K562 (cell line): ENCODE data around the gene DND1. TPM values are rescaled to one million over a fixed set of nuclear protein-coding genes. Genes with fewer than 3 reads are reported as not detected.
A peak's percentile ranks its signal among the peaks of the same experiment; 100 is the strongest.

Experiments
- ATAC-seq: fragments of 200-7000 bp; cut with Tn5 transposase; 3 replicates; pipeline ENCODE4 v1.9.1; 2020; ENCODE audit warnings: moderate library complexity
- BruUV-seq: library from RNA; stranded (reverse); fragments of 400-500 nt; replicated peaks from 2 replicates; lab custom pipeline; 2021; lab: Mats Ljungman, UMichigan
- CTCF ChIA-PET: fragments of 300-600 bp; formaldehyde crosslinking; extraction: SDS; loops from one replicate; lab custom pipeline; 2021; ENCODE audit warnings: low intra/inter-chr PET ratio; lab: Yijun Ruan, JAX
- POLR2A ChIA-PET: fragments of 300-600, 350-650 bp; sonication (Branson Sonifier 250); formaldehyde crosslinking; extraction: SDS; loops from one replicate; lab custom pipeline; 2021; ENCODE audit warnings: antibody characterized with exemption, inconsistent platforms; lab: Yijun Ruan, JAX
- DNase-seq, 4 experiments: peaks; one replicate each; pipeline versions ENCODE4 v3.0.0 to v3.0.0-alpha.2; 2011 to 2018; ENCODE audit warnings: low spot score in 3 of 4, mixed read lengths in 3 of 4; ENCODE audit errors: extremely low read depth in 1 of 4
- FAIRE-seq: peaks from 2 replicates; lab custom pipeline; 2011; peaks lifted over from hg19 to GRCh38; lab: Jason Lieb, UNC
- H2AFZ ChIP-seq: 2 replicates; pipeline ENCODE4 v1.6.0; 2011; ENCODE audit warnings: low read depth, low read length, control low read depth, inconsistent platforms
- H3K27ac ChIP-seq: fragments of 200-600 bp; 3 replicates; pipeline ENCODE4 v1.8.0; 2011; ENCODE audit warnings: low read depth, mild to moderate bottlenecking, control low read depth, inconsistent platforms, low read length, moderate library complexity, mixed read lengths; ENCODE audit errors: extremely low read depth
- H3K27me3 ChIP-seq, 2 experiments: fragments of 300-600 bp in 1 of 2; 2 replicates in 1 of 2; 3 replicates in 1 of 2; pipeline versions ENCODE4 v1.6.0 to v1.8.0; 2011; ENCODE audit warnings: inconsistent platforms in 2 of 2, low read length in 2 of 2, mild to moderate bottlenecking in 1 of 2, mixed read lengths in 1 of 2, moderate library complexity in 1 of 2; ENCODE audit not compliant: control insufficient read depth in 2 of 2, insufficient read depth in 2 of 2
- H3K36me3 ChIP-seq: fragments of 300-600 bp; 3 replicates; pipeline ENCODE4 v1.8.0; 2011; ENCODE audit warnings: mild to moderate bottlenecking, low read length, inconsistent platforms; ENCODE audit not compliant: control insufficient read depth, insufficient read depth
- H3K4me1 ChIP-seq, 2 experiments: fragments of 200-600 bp in 1 of 2; replicated peaks in 1 of 2; 2 replicates in 1 of 2; 3 replicates in 1 of 2; pipeline versions ENCODE4 v1.5.1 to v1.8.0; 2011; ENCODE audit warnings: inconsistent platforms in 2 of 2, low read length in 2 of 2, mild to moderate bottlenecking in 1 of 2, mixed read lengths in 1 of 2, moderate library complexity in 1 of 2; ENCODE audit not compliant: control insufficient read depth in 2 of 2, insufficient read depth in 2 of 2
- H3K4me2 ChIP-seq: 2 replicates; pipeline ENCODE4 v1.6.1; 2011; ENCODE audit warnings: low read length, control low read depth, inconsistent platforms, mixed read lengths; ENCODE audit not compliant: insufficient read depth
- H3K4me3 ChIP-seq: fragments of 200-600 bp; sonication (generic), shearing (Covaris generic); 2 replicates; pipeline ENCODE4 v1.5.1; 2016; ENCODE audit warnings: control low read depth, inconsistent platforms
- H3K79me2 ChIP-seq: fragments of 200-600 bp; 3 replicates; pipeline ENCODE4 v1.8.0; 2011; ENCODE audit warnings: low read length, inconsistent platforms; ENCODE audit not compliant: control insufficient read depth, insufficient read depth
- H3K9ac ChIP-seq, 2 experiments: 2 replicates each; pipeline versions ENCODE4 v1.6.0 to v1.6.1; 2011; ENCODE audit warnings: low read depth in 2 of 2, low read length in 2 of 2, control low read depth in 1 of 2, inconsistent platforms in 1 of 2, mild to moderate bottlenecking in 1 of 2, mixed read lengths in 1 of 2; ENCODE audit not compliant: insufficient read depth in 1 of 2
- H3K9me1 ChIP-seq: one replicate; pipeline ENCODE4 v1.6.0; 2011; ENCODE audit warnings: inconsistent platforms, mild to moderate bottlenecking, low read length, moderate library complexity; ENCODE audit not compliant: control insufficient read depth, insufficient read depth
- H3K9me3 ChIP-seq: replicated peaks from 2 replicates; pipeline ENCODE4 v1.5.1; 2011; ENCODE audit warnings: low read depth, low read length, inconsistent platforms; ENCODE audit not compliant: control insufficient read depth, insufficient read depth
- H4K20me1 ChIP-seq: replicated peaks from 2 replicates; pipeline ENCODE4 v1.6.1; 2011; ENCODE audit warnings: low read length, inconsistent platforms, mixed read lengths; ENCODE audit not compliant: control insufficient read depth, insufficient read depth
- ARID2 ChIP-seq: fragments of 450-650 bp; IDR thresholded peaks from 2 replicates; pipeline ENCODE4 v1.6.1; 2017; ENCODE audit warnings: antibody characterized with exemption, mild to moderate bottlenecking
- ARNT ChIP-seq, 2 experiments: fragments of 450-650 bp; IDR thresholded peaks; 2 replicates each; pipeline ENCODE4 v1.6.1; 2016; ENCODE audit warnings: mild to moderate bottlenecking in 1 of 2
- CEBPB ChIP-seq: fragments of 450-650 bp; IDR thresholded peaks from 2 replicates; pipeline ENCODE4 v1.6.1; 2016; ENCODE audit warnings: missing genetic modification characterization, missing compliant biosample characterization
- CTBP1 ChIP-seq: fragments of 450-650 bp; IDR thresholded peaks from 2 replicates; pipeline ENCODE4 v1.6.1; 2016; ENCODE audit warnings: borderline replicate concordance
- DPF2 ChIP-seq: fragments of 450-650 bp; IDR thresholded peaks from 2 replicates; pipeline ENCODE4 v1.6.1; 2016
- EHMT2 ChIP-seq: fragments of 450-650 bp; IDR thresholded peaks from 2 replicates; pipeline ENCODE4 v1.6.1; 2018; ENCODE audit warnings: antibody characterized with exemption
- MYNN ChIP-seq, 2 experiments: sonication (generic); formaldehyde crosslinking in 1 of 2; IDR thresholded peaks; 2 replicates each; pipeline versions ENCODE4 v1.5.0 to v1.6.1; 2016 to 2020; ENCODE audit warnings: antibody characterized with exemption in 1 of 2, missing genetic modification reagents in 1 of 2
- RAD21 ChIP-seq, 2 experiments: fragments of 250-450 bp in 1 of 2; fragments of 450-650 bp in 1 of 2; sonication (Bioruptor Pico) in 1 of 2; formaldehyde crosslinking in 1 of 2; IDR thresholded peaks in 1 of 2; conservative IDR thresholded peaks in 1 of 2; 2 replicates each; pipeline versions ENCODE4 v1.4.0 to v1.8.0; 2020 to 2022; ENCODE audit warnings: mild to moderate bottlenecking in 2 of 2, moderate library complexity in 1 of 2
- SUPT5H ChIP-seq: fragments of 450-650 bp; IDR thresholded peaks from 2 replicates; pipeline ENCODE4 v1.6.1; 2016
- YY1 ChIP-seq, 3 experiments: IDR thresholded peaks; 2 replicates each; pipeline ENCODE4 v1.6.1; 2011; ENCODE audit warnings: low read length in 2 of 3, mild to moderate bottlenecking in 2 of 3, moderate library complexity in 2 of 3, borderline replicate concordance in 1 of 3, control low read depth in 1 of 3, low read depth in 1 of 3; ENCODE audit not compliant: insufficient read depth in 3 of 3, insufficient replicate concordance in 2 of 3, control insufficient read depth in 1 of 3, insufficient read length in 1 of 3; ENCODE audit errors: extremely low read depth in 1 of 3
- ZEB2 ChIP-seq: fragments of 450-650 bp; IDR thresholded peaks from 2 replicates; pipeline ENCODE4 v1.6.1; 2016
- ZFX ChIP-seq: sonication (generic); formaldehyde crosslinking; IDR thresholded peaks from 2 replicates; pipeline ENCODE4 v1.8.0; 2022; ENCODE audit warnings: mild to moderate bottlenecking, missing genetic modification reagents, moderate library complexity
- ZKSCAN1 ChIP-seq: fragments of 150-350 bp; IDR thresholded peaks from 2 replicates; pipeline ENCODE4 v1.6.1; 2016; ENCODE audit warnings: low read depth, low read length
- WGBS: fragments of 100-300 bp; shearing (Covaris generic); methylation state at CpG from one replicate; pipeline ENCODE4 v1.1.6; 2016; ENCODE audit warnings: low coverage, mixed read lengths; ENCODE audit not compliant: insufficient coverage; ENCODE audit errors: missing lambda C conversion rate; 5-methylcytosine and 5-hydroxymethylcytosine counted together
- in situ Hi-C: fragments of 300-500 bp; cut with MboI; formaldehyde crosslinking; loops from 4 replicates; pipeline ENCODE4 v1.15.0; 2018; ENCODE audit warnings: inconsistent platforms, mixed read lengths
- intact Hi-C: fragments of 100-400 bp; cut with micrococcal nuclease; formaldehyde crosslinking; loops from 2 replicates; pipeline ENCODE4 v1.14.2; 2022
- polyA plus RNA-seq, 8 experiments: library from polyadenylated mRNA; depleted of rRNA in 4 of 8; stranded (reverse) in 5 of 8; unstranded in 3 of 8; fragments of >200 nt; fragmentation: Nextera tagmentation in 2 of 8; fragmentation: Illumina TruSeq in 1 of 8; extraction: Ambion mirVana in 2 of 8; extraction: Trizol in 1 of 8; gene quantifications; 2 replicates each; pipeline versions ENCODE4 v1.2.1 to v1.2.3, GENCODE V29; 2011 to 2014; ENCODE audit warnings: inconsistent platforms in 1 of 8, missing spikeins in 1 of 8
- total RNA-seq, 7 experiments: library from RNA; depleted of rRNA in 6 of 7; stranded (reverse); fragments of >200 nt in 6 of 7; fragmentation: Illumina TruSeq in 2 of 7; extraction: Trizol in 2 of 7; gene quantifications; 2 replicates each; pipeline versions ENCODE4 v1.2.1 to v1.2.3, GENCODE V29; 2011 to 2021; ENCODE audit warnings: low replicate concordance in 1 of 7
- TF ChIP-seq, protein P1 (sequence below), 2 experiments: IDR thresholded peaks in 1 of 2; conservative IDR thresholded peaks in 1 of 2; 2 replicates each; pipeline ENCODE4 v1.6.1; 2016; ENCODE audit warnings: low read depth in 2 of 2, mild to moderate bottlenecking in 1 of 2, missing compliant biosample characterization in 1 of 2, missing genetic modification characterization in 1 of 2, moderate library complexity in 1 of 2
- TF ChIP-seq, protein P2 (sequence below): fragments of 450-650 bp; IDR thresholded peaks from 2 replicates; pipeline ENCODE4 v1.6.1; 2016; ENCODE audit warnings: borderline replicate concordance

DND1 gene
- total and polyA plus RNA-seq, 9 of the 15 experiments (the other 6 are each of a cell fraction or from before 2014, with no cell fraction given) = 0.37 to 2.0 (median 0.90) TPM; not detected in 3

DNA sequence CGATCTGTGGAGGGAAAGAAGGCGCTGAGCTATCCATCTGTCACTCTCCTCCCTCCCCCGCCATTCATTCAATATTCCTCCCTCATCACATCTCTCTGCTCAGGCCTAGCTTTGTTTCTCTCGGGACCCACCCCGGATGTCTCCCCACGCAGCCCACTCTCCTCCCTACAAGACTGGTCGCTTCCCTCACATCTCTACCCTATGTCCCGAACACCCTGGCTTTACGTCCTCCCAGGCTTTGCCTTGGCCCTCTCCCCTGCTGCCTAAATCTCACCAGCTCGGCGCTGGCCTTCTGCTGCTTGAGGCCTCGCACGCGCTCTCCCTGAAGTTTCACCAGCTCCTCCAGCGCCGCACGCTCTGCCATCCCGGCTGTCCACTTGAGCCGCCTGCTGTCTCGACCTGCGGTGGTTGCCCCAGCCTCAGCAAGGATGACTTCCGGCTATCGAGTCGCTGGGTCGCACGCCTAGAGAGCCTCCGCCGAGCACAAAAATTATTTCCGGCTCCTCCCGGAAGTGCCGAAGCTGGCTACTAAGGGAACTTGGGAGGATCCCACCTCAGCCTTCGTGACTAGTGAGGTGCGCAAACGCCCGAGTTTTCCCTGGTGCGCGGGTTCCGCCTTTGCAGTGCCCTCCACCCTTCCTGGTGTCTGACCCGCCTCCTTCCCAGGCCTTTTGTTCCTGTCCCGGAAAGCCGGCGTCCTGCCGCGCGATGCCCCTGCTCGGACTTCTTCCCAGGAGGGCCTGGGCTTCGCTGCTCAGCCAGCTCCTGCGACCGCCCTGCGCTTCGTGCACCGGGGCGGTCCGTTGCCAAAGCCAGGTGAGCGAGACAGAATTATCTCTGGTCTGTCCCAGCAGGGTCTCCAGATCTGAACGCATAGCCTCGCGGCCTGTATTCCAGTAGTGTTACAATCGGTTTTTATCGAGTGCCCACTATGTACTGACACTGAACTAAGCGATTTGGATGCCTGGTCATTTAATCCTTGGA lies 17.9 kb upstream of the DND1 start, which contains the start of the genes HARS1 and HARS2:
Gene HARS1, minus strand, starts transcription at position 430 of the 984 bp plus-strand sequence. Its CDS starts 66 bp downstream, at position 364.
Gene HARS2, plus strand, starts transcription at position 515 of the 984 bp plus-strand sequence. Its CDS starts 194 bp downstream, at position 709.
- Histone ChIP-seq H3K36me3 (peaks cover 60% of the 10 kb centered on the region), H3K79me2 (peaks cover 42% of the 10 kb centered on the region), H3K4me2 (peak within 1 kb of the TSS; percentile 98), H3K9me3 (no peaks in the 10 kb centered on the region), H4K20me1 (no peaks in the 10 kb centered on the region), H3K9me1 (no peaks in the 10 kb centered on the region), H3K9ac (peak within 1 kb of the TSS; percentile 76 to 99), H3K27ac (peak within 1 kb of the TSS; percentile 80), H3K27me3 (no peaks in the 10 kb centered on the region), H2AFZ (peak within 1 kb of the TSS; percentile 95), H3K4me3 (peak within 1 kb of the TSS; percentile 68), H3K4me1 (peaks cover 5 to 14% of the 10 kb centered on the region in 2 experiments; a peak in 3 of 5 replicates)
- intact Hi-C loops (loop anchor here (2.0 kb wide), 1 partner anchor 26 kb away; the partner anchor contains the start of gene WDR55), in situ Hi-C loops (no loop called here)
- 0% methylated on average over 60 of the region's 61 CpGs for WGBS
- DNase-seq (peak; percentile 86 to 95 (median 90)), ATAC-seq (peak; percentile 98), FAIRE-seq (peak; percentile 96)
- no TSS peak for BruUV-seq
- CTCF ChIA-PET = no interaction called here
- POLR2A ChIA-PET = interaction anchor here (0.6 to 2.2 kb wide), 21 partner anchors 9 to 858 kb away, joined by 3 to 29 read pairs (median 4); partner anchors contain the start of genes ANKHD1, DND1, EIF4EBP3 and IK
- TF ChIP-seq YY1 (IDR thresholded peaks at IDR 0.05; ENCODE audit: borderline replicate concordance in 1 of 3, control insufficient read depth in 1 of 3, extremely low read depth in 1 of 3, insufficient read depth in 3 of 3, insufficient read length in 1 of 3, insufficient replicate concordance in 2 of 3, low read depth in 1 of 3, low read length in 2 of 3) (peak in 1 of 3 experiments; percentile 65), EHMT2 (0 out of 2 replicates have a peak, but pooled peaks have one; percentile 45), CEBPB (no peak), RAD21 (CRISPR knock-in tag; conservative IDR thresholded peaks at IDR 0.05 in 1 of 2, IDR thresholded peaks at IDR 0.05 in 1 of 2) (peak; percentile 9 to 10; a peak in 1 of 4 replicates), ZFX (peak; percentile 87), CTBP1 (peak; percentile 77), ARNT (IDR thresholded peaks at IDR 0.05) (peak; percentile 52 to 78; a peak in 3 of 4 replicates), ZKSCAN1 (0 out of 2 replicates have a peak, but pooled peaks have one; percentile 10), ZEB2 (no peak), SUPT5H (peak; percentile 98), ARID2 (no peak), DPF2 (peak; percentile 69; the same call in 1 of the 2 replicates), MYNN (IDR thresholded peaks at IDR 0.05) (peak; percentile 62; the same call in 1 of the 2 replicates), MYNN (CRISPR knock-in tag; IDR thresholded peaks at IDR 0.05) (no peak)
- TF ChIP-seq, protein P1, sequence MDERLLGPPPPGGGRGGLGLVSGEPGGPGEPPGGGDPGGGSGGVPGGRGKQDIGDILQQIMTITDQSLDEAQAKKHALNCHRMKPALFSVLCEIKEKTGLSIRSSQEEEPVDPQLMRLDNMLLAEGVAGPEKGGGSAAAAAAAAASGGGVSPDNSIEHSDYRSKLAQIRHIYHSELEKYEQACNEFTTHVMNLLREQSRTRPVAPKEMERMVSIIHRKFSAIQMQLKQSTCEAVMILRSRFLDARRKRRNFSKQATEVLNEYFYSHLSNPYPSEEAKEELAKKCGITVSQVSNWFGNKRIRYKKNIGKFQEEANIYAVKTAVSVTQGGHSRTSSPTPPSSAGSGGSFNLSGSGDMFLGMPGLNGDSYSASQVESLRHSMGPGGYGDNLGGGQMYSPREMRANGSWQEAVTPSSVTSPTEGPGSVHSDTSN (CRISPR knock-in tag; IDR thresholded peaks at IDR 0.05; ENCODE audit: low read depth) = no peak
- TF ChIP-seq, protein P1 (tag; conservative IDR thresholded peaks at IDR 0.05; ENCODE audit: low read depth) = 0 out of 2 replicates have a peak, but pooled peaks have one; percentile 23
- TF ChIP-seq, protein P2, sequence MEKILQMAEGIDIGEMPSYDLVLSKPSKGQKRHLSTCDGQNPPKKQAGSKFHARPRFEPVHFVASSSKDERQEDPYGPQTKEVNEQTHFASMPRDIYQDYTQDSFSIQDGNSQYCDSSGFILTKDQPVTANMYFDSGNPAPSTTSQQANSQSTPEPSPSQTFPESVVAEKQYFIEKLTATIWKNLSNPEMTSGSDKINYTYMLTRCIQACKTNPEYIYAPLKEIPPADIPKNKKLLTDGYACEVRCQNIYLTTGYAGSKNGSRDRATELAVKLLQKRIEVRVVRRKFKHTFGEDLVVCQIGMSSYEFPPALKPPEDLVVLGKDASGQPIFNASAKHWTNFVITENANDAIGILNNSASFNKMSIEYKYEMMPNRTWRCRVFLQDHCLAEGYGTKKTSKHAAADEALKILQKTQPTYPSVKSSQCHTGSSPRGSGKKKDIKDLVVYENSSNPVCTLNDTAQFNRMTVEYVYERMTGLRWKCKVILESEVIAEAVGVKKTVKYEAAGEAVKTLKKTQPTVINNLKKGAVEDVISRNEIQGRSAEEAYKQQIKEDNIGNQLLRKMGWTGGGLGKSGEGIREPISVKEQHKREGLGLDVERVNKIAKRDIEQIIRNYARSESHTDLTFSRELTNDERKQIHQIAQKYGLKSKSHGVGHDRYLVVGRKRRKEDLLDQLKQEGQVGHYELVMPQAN = peak; percentile 95
